ENCODE measurements around the gene SPNS2. TPM values are rescaled to one million over a fixed set of nuclear protein-coding genes. Genes with fewer than 3 reads are reported as not detected.

SPNS2 gene
- total RNA-seq, 2 experiments from 2014 or later: 0.33 to 0.53 TPM

GRCh38 chr17:4542726-4543191 is 44.1 kb downstream of the SPNS2 start:
- Histone ChIP-seq H3K9me3 (ENCODE audit: control insufficient read depth in 1 of 2, insufficient read depth in 1 of 2, low read length in 2 of 2) (peaks cover 0 to 4% of the 10 kb centered on the region in 2 experiments), H3K36me3 (ENCODE audit: insufficient read depth, low read length) (peaks cover 83% of the 10 kb centered on the region), H3K4me3 (ENCODE audit: low read length) (no peak overlapping the region), H3K27ac (ENCODE audit: low read depth in 1 of 2, low read length in 2 of 2) (no peak overlapping the region), H3K27me3 (ENCODE audit: control insufficient read depth in 1 of 2, insufficient read depth in 2 of 2, low read length in 2 of 2) (no peaks in the 10 kb centered on the region), H3K4me1 (ENCODE audit: insufficient read depth, low read length) (no peaks in the 10 kb centered on the region)
- intact Hi-C loops (cut with DNase I, micrococcal nuclease): no loop called here
- DNase-seq (no peak), ATAC-seq (ENCODE audit: poor library complexity) (no peak)
- H3K4me3 Mint-ChIP-seq: no peak overlapping the region
- TF ChIP-seq, protein P1, sequence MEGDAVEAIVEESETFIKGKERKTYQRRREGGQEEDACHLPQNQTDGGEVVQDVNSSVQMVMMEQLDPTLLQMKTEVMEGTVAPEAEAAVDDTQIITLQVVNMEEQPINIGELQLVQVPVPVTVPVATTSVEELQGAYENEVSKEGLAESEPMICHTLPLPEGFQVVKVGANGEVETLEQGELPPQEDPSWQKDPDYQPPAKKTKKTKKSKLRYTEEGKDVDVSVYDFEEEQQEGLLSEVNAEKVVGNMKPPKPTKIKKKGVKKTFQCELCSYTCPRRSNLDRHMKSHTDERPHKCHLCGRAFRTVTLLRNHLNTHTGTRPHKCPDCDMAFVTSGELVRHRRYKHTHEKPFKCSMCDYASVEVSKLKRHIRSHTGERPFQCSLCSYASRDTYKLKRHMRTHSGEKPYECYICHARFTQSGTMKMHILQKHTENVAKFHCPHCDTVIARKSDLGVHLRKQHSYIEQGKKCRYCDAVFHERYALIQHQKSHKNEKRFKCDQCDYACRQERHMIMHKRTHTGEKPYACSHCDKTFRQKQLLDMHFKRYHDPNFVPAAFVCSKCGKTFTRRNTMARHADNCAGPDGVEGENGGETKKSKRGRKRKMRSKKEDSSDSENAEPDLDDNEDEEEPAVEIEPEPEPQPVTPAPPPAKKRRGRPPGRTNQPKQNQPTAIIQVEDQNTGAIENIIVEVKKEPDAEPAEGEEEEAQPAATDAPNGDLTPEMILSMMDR (IDR thresholded peaks at IDR 0.05): no peak
- H3K4me1 Mint-ChIP-seq (ENCODE audit: low read depth): no peaks in the 10 kb centered on the region
- peaks cover 69% of the 10 kb centered on the region for H3K36me3 Mint-ChIP-seq (ENCODE audit: low read depth)
- POLR2A ChIA-PET: no interaction called here
- no peaks in the 10 kb centered on the region for H3K27me3 Mint-ChIP-seq
- CTCF ChIA-PET: no interaction called here
- H3K9me3 Mint-ChIP-seq: no peaks in the 10 kb centered on the region
- no peak overlapping the region for H3K27ac Mint-ChIP-seq

DNA sequence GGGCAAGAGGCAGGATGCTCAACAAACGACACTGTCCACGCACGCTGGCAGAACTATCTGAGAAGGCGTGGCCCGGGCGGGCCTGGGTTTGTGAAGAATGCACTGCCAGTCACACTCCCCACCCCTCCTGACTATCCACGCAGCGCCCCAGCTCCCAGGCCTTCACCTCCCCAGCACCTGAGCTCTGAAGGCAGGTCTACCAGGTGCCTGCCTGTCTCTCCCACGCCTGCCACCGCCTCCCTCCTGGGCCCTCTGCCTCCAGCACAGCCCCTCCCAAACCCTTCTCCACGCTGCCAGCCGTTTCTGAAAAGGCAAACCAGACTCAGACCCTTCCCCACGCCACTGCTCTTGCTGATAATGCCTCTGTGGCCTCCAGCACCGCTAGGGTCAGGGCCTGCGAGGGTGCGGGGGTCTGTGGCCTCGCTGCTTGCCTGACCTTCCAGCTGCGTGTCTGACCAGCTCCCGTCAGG is 44.9 kb downstream of the SPNS2 start:
- H3K27me3 Mint-ChIP-seq: no peaks in the 10 kb centered on the region
- H3K4me3 ChIP-seq (ENCODE audit: low read length): no peak overlapping the region
- intact Hi-C loops (cut with DNase I, micrococcal nuclease): no loop called here
- no peak overlapping the region for H3K27ac ChIP-seq (ENCODE audit: low read depth in 1 of 2, low read length in 2 of 2)
- ATAC-seq (ENCODE audit: poor library complexity) (no peak), DNase-seq (no peak)
- no peaks in the 10 kb centered on the region for H3K9me3 Mint-ChIP-seq
- H3K27ac Mint-ChIP-seq: no peak overlapping the region
- peaks cover 0 to 4% of the 10 kb centered on the region in 2 experiments for H3K9me3 ChIP-seq (ENCODE audit: control insufficient read depth in 1 of 2, insufficient read depth in 1 of 2, low read length in 2 of 2)
- no peaks in the 10 kb centered on the region for H3K27me3 ChIP-seq (ENCODE audit: control insufficient read depth in 1 of 2, insufficient read depth in 2 of 2, low read length in 2 of 2)
- no peaks in the 10 kb centered on the region for H3K4me1 Mint-ChIP-seq (ENCODE audit: low read depth)
- POLR2A ChIA-PET: no interaction called here
- TF ChIP-seq, protein P1 (IDR thresholded peaks at IDR 0.05): no peak
- CTCF ChIA-PET: no interaction called here
- H3K36me3 Mint-ChIP-seq (ENCODE audit: low read depth): peaks cover 72% of the 10 kb centered on the region
- no peaks in the 10 kb centered on the region for H3K4me1 ChIP-seq (ENCODE audit: insufficient read depth, low read length)
- H3K4me3 Mint-ChIP-seq: no peak overlapping the region
- H3K36me3 ChIP-seq (ENCODE audit: insufficient read depth, low read length): peaks cover 90% of the 10 kb centered on the region

- Mint-ChIP-seq H3K27ac (no peak overlapping the region), H3K9me3 (no peaks in the 10 kb centered on the region), H3K27me3 (no peaks in the 10 kb centered on the region), H3K36me3 (ENCODE audit: low read depth) (peaks cover 71% of the 10 kb centered on the region), H3K4me3 (no peak overlapping the region), H3K4me1 (ENCODE audit: low read depth) (no peaks in the 10 kb centered on the region)
- TF ChIP-seq, protein P1 (IDR thresholded peaks at IDR 0.05): no peak
- peaks cover 0 to 4% of the 10 kb centered on the region in 2 experiments for H3K9me3 ChIP-seq (ENCODE audit: control insufficient read depth in 1 of 2, insufficient read depth in 1 of 2, low read length in 2 of 2)
- DNase-seq (no peak), ATAC-seq (ENCODE audit: poor library complexity) (no peak)
- H3K4me3 ChIP-seq (ENCODE audit: low read length): no peak overlapping the region
- intact Hi-C loops (cut with DNase I, micrococcal nuclease): no loop called here
- POLR2A ChIA-PET: no interaction called here
- CTCF ChIA-PET: no interaction called here
- H3K27me3 ChIP-seq (ENCODE audit: control insufficient read depth in 1 of 2, insufficient read depth in 2 of 2, low read length in 2 of 2): no peaks in the 10 kb centered on the region
- peaks cover 91% of the 10 kb centered on the region for H3K36me3 ChIP-seq (ENCODE audit: insufficient read depth, low read length)
- H3K27ac ChIP-seq (ENCODE audit: low read depth in 1 of 2, low read length in 2 of 2): no peak overlapping the region
- no peaks in the 10 kb centered on the region for H3K4me1 ChIP-seq (ENCODE audit: insufficient read depth, low read length)
Observed at GRCh38 chr17:4544135-4544950, 45.7 kb downstream of the SPNS2 start.

Measured in CD4-positive, alpha-beta T cell (primary cell).